ENCODE results near the gene PRCD.

PRCD gene

DNA sequence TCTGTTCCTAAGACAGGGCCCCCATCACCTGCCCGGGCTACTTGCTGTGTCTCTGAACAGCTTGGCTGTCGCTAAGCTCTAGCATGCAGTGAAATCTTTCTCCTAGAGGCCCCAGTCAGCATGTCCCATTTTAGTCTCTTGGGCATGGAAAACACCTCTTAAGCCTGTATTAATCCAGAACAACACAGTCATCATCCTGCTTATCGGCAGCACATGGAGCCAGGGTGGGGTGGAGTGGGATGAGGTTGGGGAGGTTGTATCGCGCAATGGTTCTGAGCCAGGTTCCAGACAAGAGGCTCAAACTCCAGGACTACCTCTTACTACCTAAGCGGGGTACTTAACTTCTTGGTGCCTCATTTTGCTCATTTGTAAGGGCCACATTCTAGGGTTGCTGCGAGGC lies 38.0 kb downstream of the PRCD start:
- peaks cover 12% of the 10 kb centered on the region for H4K20me1 ChIP-seq
- H3K9ac ChIP-seq, result no peak overlapping the region
- no peak overlapping the region for H3K27ac ChIP-seq
- H3K4me1 ChIP-seq, result peaks cover 18% of the 10 kb centered on the region
- peaks cover 16% of the 10 kb centered on the region for H3K27me3 ChIP-seq
- H3K4me2 ChIP-seq, result no peak overlapping the region
- no peaks in the 10 kb centered on the region for H3K9me3 ChIP-seq
- no peak overlapping the region for H3K4me3 ChIP-seq
- H3K36me3 ChIP-seq, result no peaks in the 10 kb centered on the region
- TF ChIP-seq Cebpa-rat (IDR thresholded peaks at IDR 0.05), result no peak

DNA sequence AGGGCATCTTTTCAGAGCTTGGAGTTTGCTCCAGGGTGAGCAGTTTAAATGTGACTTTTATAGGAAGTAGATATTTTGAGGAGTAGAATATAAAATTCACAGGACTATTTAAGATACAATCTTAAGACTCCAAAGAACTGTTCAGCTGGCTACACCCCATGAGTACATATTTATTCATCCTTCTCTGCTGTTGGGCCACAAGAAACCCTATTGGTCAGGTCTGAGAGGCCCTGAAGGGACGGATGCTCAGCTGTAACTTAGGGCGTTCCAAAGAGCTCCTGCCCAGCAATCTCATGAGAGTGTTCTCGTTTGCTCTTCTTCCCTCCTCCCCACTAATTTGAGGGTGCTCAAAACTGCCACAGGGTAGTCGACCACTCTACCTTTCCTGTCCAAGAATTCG lies 38.5 kb downstream of the PRCD start:
- Histone ChIP-seq H3K4me3 (no peak overlapping the region), H3K27me3 (peaks cover 21% of the 10 kb centered on the region), H3K9me3 (no peaks in the 10 kb centered on the region), H3K4me1 (peaks cover 13% of the 10 kb centered on the region), H3K9ac (no peak overlapping the region), H3K4me2 (no peak overlapping the region), H3K36me3 (no peaks in the 10 kb centered on the region), H4K20me1 (peaks cover 7% of the 10 kb centered on the region; the same call in 1 of the 2 replicates), H3K27ac (no peak overlapping the region)
- no peak for TF ChIP-seq Cebpa-rat (IDR thresholded peaks at IDR 0.05)

DNA sequence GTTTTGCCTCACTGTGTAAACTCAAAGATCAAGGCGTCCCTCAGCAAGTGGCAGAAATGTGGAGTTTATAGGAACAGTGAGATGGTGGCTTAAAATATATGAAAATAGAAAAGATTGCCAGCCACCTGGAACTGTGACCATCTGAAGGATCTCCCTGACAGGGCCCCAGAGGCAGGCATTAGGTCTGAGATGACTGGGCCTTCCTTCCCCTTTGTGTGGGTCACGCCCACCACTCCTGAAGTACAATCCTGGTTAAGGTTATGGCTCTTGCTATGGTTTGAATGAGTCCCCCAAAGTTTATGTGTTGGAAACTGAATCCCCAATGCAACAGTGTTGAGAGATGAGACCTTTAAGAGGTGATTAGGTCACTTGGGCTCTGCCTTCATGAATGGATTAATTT lies 39.4 kb downstream of the PRCD start:
- TF ChIP-seq Cebpa-rat (IDR thresholded peaks at IDR 0.05), result no peak
- Histone ChIP-seq H3K9ac (no peak overlapping the region; the same call in 1 of the 2 replicates), H3K4me2 (peak overlapping the region; percentile 26; the same call in 1 of the 2 replicates), H3K4me3 (no peak overlapping the region), H4K20me1 (peaks cover 3% of the 10 kb centered on the region), H3K36me3 (no peaks in the 10 kb centered on the region), H3K4me1 (peaks cover 11% of the 10 kb centered on the region), H3K27me3 (peaks cover 30% of the 10 kb centered on the region), H3K27ac (no peak overlapping the region), H3K9me3 (no peaks in the 10 kb centered on the region)

GRCh38 chr17:76581515-76581914 lies 41.7 kb downstream of the PRCD start:
- TF ChIP-seq Cebpa-rat (IDR thresholded peaks at IDR 0.05), result no peak
- no peak overlapping the region for H3K27ac ChIP-seq
- peaks cover 52% of the 10 kb centered on the region for H3K27me3 ChIP-seq
- peaks cover 31% of the 10 kb centered on the region for H3K4me1 ChIP-seq
- no peak overlapping the region for H3K4me2 ChIP-seq
- H3K4me3 ChIP-seq, result no peak overlapping the region
- H3K9ac ChIP-seq, result no peak overlapping the region
- H3K9me3 ChIP-seq, result no peaks in the 10 kb centered on the region
- H3K36me3 ChIP-seq, result no peaks in the 10 kb centered on the region
- peaks cover 24% of the 10 kb centered on the region for H4K20me1 ChIP-seq

GRCh38 chr17:76582660-76583059 lies 42.8 kb downstream of the PRCD start:
- no peaks in the 10 kb centered on the region for H3K36me3 ChIP-seq
- H3K27ac ChIP-seq, result no peak overlapping the region
- peaks cover 63% of the 10 kb centered on the region for H3K27me3 ChIP-seq
- H3K9me3 ChIP-seq, result no peaks in the 10 kb centered on the region
- no peak for TF ChIP-seq Cebpa-rat (IDR thresholded peaks at IDR 0.05)
- peaks cover 39% of the 10 kb centered on the region for H3K4me1 ChIP-seq
- no peak overlapping the region for H3K4me3 ChIP-seq
- peaks cover 31% of the 10 kb centered on the region for H4K20me1 ChIP-seq
- H3K4me2 ChIP-seq, result no peak overlapping the region
- no peak overlapping the region for H3K9ac ChIP-seq

- Histone ChIP-seq H3K4me2 (peak overlapping the region; percentile 97), H3K9me3 (no peaks in the 10 kb centered on the region), H3K4me3 (peak overlapping the region; percentile 70), H3K4me1 (peaks cover 34% of the 10 kb centered on the region), H4K20me1 (peaks cover 31% of the 10 kb centered on the region), H3K27me3 (peaks cover 81% of the 10 kb centered on the region), H3K36me3 (no peaks in the 10 kb centered on the region), H3K27ac (no peak overlapping the region), H3K9ac (peak overlapping the region; percentile 53; the same call in 1 of the 2 replicates)
- TF ChIP-seq Cebpa-rat (IDR thresholded peaks at IDR 0.05), result no peak
These were observed 44.7 kb downstream of the PRCD start for GRCh38 chr17:76584427-76585032.

GRCh38 chr17:76585033-76585648 lies 45.3 kb downstream of the PRCD start:
- Histone ChIP-seq H3K4me2 (peak overlapping the region; percentile 97), H3K27ac (no peak overlapping the region), H3K36me3 (no peaks in the 10 kb centered on the region), H3K4me3 (peak overlapping the region; percentile 70), H4K20me1 (peaks cover 31% of the 10 kb centered on the region), H3K9me3 (no peaks in the 10 kb centered on the region), H3K9ac (peak overlapping the region; percentile 53), H3K4me1 (peaks cover 39% of the 10 kb centered on the region), H3K27me3 (peaks cover 82% of the 10 kb centered on the region)
- no peak for TF ChIP-seq Cebpa-rat (IDR thresholded peaks at IDR 0.05)

- Histone ChIP-seq H3K4me1 (peaks cover 41% of the 10 kb centered on the region), H3K36me3 (no peaks in the 10 kb centered on the region), H4K20me1 (peaks cover 31% of the 10 kb centered on the region), H3K4me2 (peak within 1 kb of the TSS; percentile 97), H3K4me3 (peak within 1 kb of the TSS; percentile 70), H3K9ac (peak within 1 kb of the TSS; percentile 53), H3K27me3 (peaks cover 82% of the 10 kb centered on the region), H3K9me3 (no peaks in the 10 kb centered on the region), H3K27ac (no peak within 1 kb of the TSS)
- TF ChIP-seq Cebpa-rat (IDR thresholded peaks at IDR 0.05), result no peak
These were observed 46.1 kb downstream of the PRCD start, which contains the start of gene ST6GALNAC2 for GRCh38 chr17:76585649-76586593. Gene ST6GALNAC2 (minus strand): TSS chr17:76585860. CDS start chr17:76585808, 52 bp downstream.

- no peak overlapping the region for H3K27ac ChIP-seq
- no peaks in the 10 kb centered on the region for H3K36me3 ChIP-seq
- H3K9ac ChIP-seq, result no peak overlapping the region
- peaks cover 31% of the 10 kb centered on the region for H4K20me1 ChIP-seq
- H3K4me1 ChIP-seq, result peaks cover 41% of the 10 kb centered on the region
- peaks cover 76% of the 10 kb centered on the region for H3K27me3 ChIP-seq
- H3K4me3 ChIP-seq, result peak overlapping the region; percentile 6; the same call in 1 of the 2 replicates
- H3K4me2 ChIP-seq, result peak overlapping the region; percentile 58
- H3K9me3 ChIP-seq, result no peaks in the 10 kb centered on the region
- no peak for TF ChIP-seq Cebpa-rat (IDR thresholded peaks at IDR 0.05)
These were observed 47.1 kb downstream of the PRCD start for GRCh38 chr17:76586741-76587487.
